ENCODE data around the gene GPR157.

GRCh38 chr1:9062021-9062471 lies 66.9 kb downstream of the GPR157 start:
- TF ChIP-seq CTCF (IDR thresholded peaks at IDR 0.05) (no peak), POLR2A (IDR thresholded peaks at IDR 0.05) (no peak), POLR2AphosphoS5 (IDR thresholded peaks at IDR 0.05) (no peak), EP300 (IDR thresholded peaks at IDR 0.05) (no peak)
